HepG2 (cell line): ENCODE data around the gene CLDN5. TPM values are rescaled to one million over a fixed set of nuclear protein-coding genes. Genes with fewer than 3 reads are reported as not detected.

Experiments
- ATAC-seq: fragments of 200-7000 bp; cut with Tn5 transposase; 3 replicates; pipeline ENCODE4 v1.9.1; 2020; ENCODE audit warnings: mild to moderate bottlenecking, moderate library complexity
- BruUV-seq: library from RNA; stranded (reverse); fragments of 400-500 nt; replicated peaks from 2 replicates; lab custom pipeline; 2021; lab: Mats Ljungman, UMichigan
- CTCF ChIA-PET: fragments of 300-600 bp; formaldehyde crosslinking; extraction: SDS; loops from one replicate; lab custom pipeline; 2021; ENCODE audit warnings: low total read pairs, inconsistent platforms, low intra/inter-chr PET ratio; lab: Yijun Ruan, JAX
- POLR2A ChIA-PET: fragments of 350-600 bp; sonication (Branson Sonifier 250); formaldehyde crosslinking; loops from one replicate; lab custom pipeline; 2020; ENCODE audit warnings: antibody characterized with exemption, inconsistent platforms; lab: Yijun Ruan, JAX
- DNase-seq: peaks from one replicate; pipeline ENCODE4 v3.0.0-alpha.2; 2015; ENCODE audit warnings: low spot score
- FAIRE-seq: peaks from 3 replicates; lab custom pipeline; 2011; peaks lifted over from hg19 to GRCh38; lab: Jason Lieb, UNC
- H2AFZ ChIP-seq: one replicate; pipeline ENCODE4 v1.6.1; 2011; ENCODE audit warnings: low read length, inconsistent platforms
- H3K27ac ChIP-seq: fragments of 300-600 bp; 3 replicates; pipeline ENCODE4 v1.8.0; 2011; ENCODE audit warnings: mixed run types, mild to moderate bottlenecking, mixed read lengths, low read length, inconsistent platforms; ENCODE audit not compliant: insufficient read depth; ENCODE audit errors: extremely low read length
- H3K27me3 ChIP-seq, 2 experiments: fragments of 200-600 bp in 1 of 2; 2 replicates in 1 of 2; 3 replicates in 1 of 2; pipeline versions ENCODE4 v1.6.0 to v1.8.0; 2011; ENCODE audit warnings: low read length in 2 of 2, mild to moderate bottlenecking in 2 of 2, moderate library complexity in 2 of 2, inconsistent platforms in 1 of 2; ENCODE audit not compliant: insufficient read depth in 2 of 2, control insufficient read depth in 1 of 2
- H3K36me3 ChIP-seq, 2 experiments: fragments of 200-600 bp in 1 of 2; replicated peaks in 1 of 2; 2 replicates in 1 of 2; 3 replicates in 1 of 2; pipeline versions ENCODE4 v1.5.1 to v1.8.0; 2011; ENCODE audit warnings: low read length in 2 of 2, inconsistent platforms in 1 of 2; ENCODE audit not compliant: insufficient read depth in 2 of 2, control insufficient read depth in 1 of 2
- H3K4me1 ChIP-seq: 2 replicates; pipeline ENCODE4 v1.5.1; 2012; ENCODE audit warnings: low read length, inconsistent platforms; ENCODE audit not compliant: insufficient read depth
- H3K4me2 ChIP-seq: 2 replicates; pipeline ENCODE4 v1.6.0; 2011; ENCODE audit warnings: low read depth, low read length, inconsistent platforms
- H3K4me3 ChIP-seq, 3 experiments: fragments of 200-600 bp in 1 of 3; sonication (generic), shearing (Covaris generic) in 1 of 3; replicated peaks in 1 of 3; 2 replicates each; pipeline ENCODE4 v1.5.1; 2011 to 2016; ENCODE audit warnings: low read length in 3 of 3, inconsistent platforms in 2 of 3, low read depth in 2 of 3, mild to moderate bottlenecking in 2 of 3, control low read depth in 1 of 3, mixed read lengths in 1 of 3; ENCODE audit not compliant: insufficient read depth in 1 of 3
- H3K79me2 ChIP-seq: one replicate; pipeline ENCODE4 v1.6.1; 2011; ENCODE audit warnings: low read length, inconsistent platforms; ENCODE audit not compliant: insufficient read depth
- H3K9ac ChIP-seq: 2 replicates; pipeline ENCODE4 v1.6.0; 2011; ENCODE audit warnings: mild to moderate bottlenecking, low read depth, low read length, inconsistent platforms; ENCODE audit not compliant: insufficient read depth
- H3K9me3 ChIP-seq: 2 replicates; pipeline ENCODE4 v1.5.1; 2012; ENCODE audit warnings: mild to moderate bottlenecking, low read length
- H4K20me1 ChIP-seq: 2 replicates; pipeline ENCODE4 v1.6.0; 2011; ENCODE audit warnings: inconsistent platforms, mild to moderate bottlenecking, low read length, moderate library complexity; ENCODE audit not compliant: insufficient read depth
- BRCA1 ChIP-seq: sonication (generic); formaldehyde crosslinking; IDR thresholded peaks from 2 replicates; pipeline ENCODE4 v1.4.0; 2020; ENCODE audit warnings: missing genetic modification reagents
- FOXK1 ChIP-seq: sonication (generic); formaldehyde crosslinking; IDR thresholded peaks from 2 replicates; pipeline ENCODE4 v1.4.0; 2020; ENCODE audit warnings: low read depth, missing genetic modification reagents, borderline replicate concordance
- HNRNPL ChIP-seq: fragments of 200-400 bp; formaldehyde crosslinking; IDR thresholded peaks from 2 replicates; pipeline ENCODE4 v1.6.1; 2017; ENCODE audit warnings: mild to moderate bottlenecking, low read depth, low read length
- NAIF1 ChIP-seq: sonication (generic); formaldehyde crosslinking; IDR thresholded peaks from 2 replicates; pipeline ENCODE4 v1.5.0; 2020; ENCODE audit warnings: mild to moderate bottlenecking, missing genetic modification reagents, borderline replicate concordance
- ZNF577 ChIP-seq: sonication (generic); formaldehyde crosslinking; IDR thresholded peaks from 2 replicates; pipeline ENCODE4 v1.4.0; 2020; ENCODE audit warnings: mild to moderate bottlenecking, low read depth, missing genetic modification reagents, borderline replicate concordance
- ZNF713 ChIP-seq: sonication (generic); formaldehyde crosslinking; IDR thresholded peaks from 2 replicates; pipeline ENCODE4 v1.4.0; 2020; ENCODE audit warnings: mild to moderate bottlenecking, missing genetic modification reagents
- ZNF780A ChIP-seq: sonication (generic); formaldehyde crosslinking; IDR thresholded peaks from 2 replicates; pipeline ENCODE4 v1.8.0; 2022; ENCODE audit warnings: mild to moderate bottlenecking, missing genetic modification reagents, moderate library complexity
- ZSCAN12 ChIP-seq: sonication (generic); formaldehyde crosslinking; IDR thresholded peaks from 2 replicates; pipeline ENCODE4 v1.9.0; 2021; ENCODE audit warnings: mild to moderate bottlenecking, missing genetic modification reagents
- WGBS: methylation state at CpG from one replicate; pipeline ENCODE4 v1.1.6; 2017; ENCODE audit warnings: low lambda C conversion rate; 5-methylcytosine and 5-hydroxymethylcytosine counted together
- in situ Hi-C: cut with HindIII; loops from 2 replicates; pipeline ENCODE4 v1.10.0; 2017; ENCODE audit warnings: low pct_unique_long_range_greater_than_20kb; ENCODE audit not compliant: extremely low pct_ligation_motif_present
- intact Hi-C: fragments of 100-400 bp; cut with micrococcal nuclease; formaldehyde crosslinking; loops from one replicate; pipeline ENCODE4 v1.10.0; 2022; ENCODE audit not compliant: unreplicated experiment
- polyA plus RNA-seq, 8 experiments: library from polyadenylated mRNA; depleted of rRNA in 3 of 8; stranded (reverse) in 7 of 8; unstranded in 1 of 8; fragments of >200 nt; fragmentation: Illumina TruSeq in 4 of 8; extraction: Trizol in 4 of 8; gene quantifications; 2 replicates each; pipeline versions ENCODE4 v1.2.1 to v1.2.3, GENCODE V29; 2011 to 2016; ENCODE audit warnings: low read depth in 4 of 8, missing spikeins in 1 of 8, mixed read lengths in 1 of 8; ENCODE audit not compliant: insufficient read depth in 1 of 8
- total RNA-seq, 5 experiments: library from RNA; depleted of rRNA; stranded (reverse); fragments of >200 nt; fragmentation: Illumina TruSeq; extraction: Trizol; gene quantifications; 2 replicates each; pipeline ENCODE4 v1.2.3, GENCODE V29; 2016; ENCODE audit warnings: low read depth in 1 of 5
- TF ChIP-seq, protein P1 (sequence below): sonication (generic); formaldehyde crosslinking; IDR thresholded peaks from 2 replicates; pipeline ENCODE4 v1.5.0; 2020; ENCODE audit warnings: mild to moderate bottlenecking, missing genetic modification reagents
- TF ChIP-seq, protein P2 (sequence below): sonication (generic); formaldehyde crosslinking; IDR thresholded peaks from 2 replicates; pipeline ENCODE4 v1.5.1; 2020; ENCODE audit warnings: mild to moderate bottlenecking, missing genetic modification reagents, borderline replicate concordance

Gene CLDN5
- total and polyA plus RNA-seq, 2 of the 13 experiments (the other 11 are each of a cell fraction or from before 2014, with no cell fraction given), result not detected

DNA sequence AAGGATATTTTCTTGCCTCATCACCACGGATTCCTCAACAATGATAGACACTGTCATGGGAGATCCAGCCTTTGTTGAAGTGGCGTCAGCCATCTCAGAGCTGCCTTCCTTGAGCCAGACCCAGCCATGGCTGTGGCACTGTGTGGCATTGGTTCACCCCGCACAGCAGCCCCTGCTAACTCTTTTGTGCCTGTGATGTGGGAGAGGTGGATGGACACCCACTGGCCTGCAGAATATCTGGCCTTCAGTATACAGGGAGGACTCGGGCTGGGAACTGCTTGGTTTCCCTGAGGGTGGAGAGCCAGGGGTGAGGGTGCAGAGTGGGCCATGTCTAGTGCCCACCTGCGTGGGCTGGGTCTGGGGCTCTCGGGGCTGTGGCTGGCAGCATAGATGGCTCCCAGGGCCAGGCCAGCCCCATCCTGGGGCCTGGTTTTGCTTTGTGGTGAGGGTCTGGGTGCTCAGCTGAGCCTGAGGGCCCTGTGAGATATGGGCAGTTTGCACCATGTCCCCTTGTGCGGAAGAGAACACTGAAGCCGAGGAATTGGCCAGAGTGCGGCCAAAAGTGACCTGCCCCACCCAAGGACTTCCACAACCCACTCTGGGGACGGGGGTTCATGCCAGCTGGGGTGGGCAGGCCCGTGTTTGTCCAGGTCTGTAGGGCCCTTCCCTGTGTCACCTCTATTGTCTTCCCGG is 6.1 kb downstream of the CLDN5 start:
- no peaks in the 10 kb centered on the region for H3K79me2 ChIP-seq
- no TSS peak for BruUV-seq
- no peak overlapping the region for H3K4me3 ChIP-seq
- no peak for ATAC-seq
- H2AFZ ChIP-seq, result no peak overlapping the region
- TF ChIP-seq ZSCAN12 (CRISPR knock-in tag), result no peak
- no peak for TF ChIP-seq ZNF713 (CRISPR knock-in tag)
- TF ChIP-seq, protein P1, sequence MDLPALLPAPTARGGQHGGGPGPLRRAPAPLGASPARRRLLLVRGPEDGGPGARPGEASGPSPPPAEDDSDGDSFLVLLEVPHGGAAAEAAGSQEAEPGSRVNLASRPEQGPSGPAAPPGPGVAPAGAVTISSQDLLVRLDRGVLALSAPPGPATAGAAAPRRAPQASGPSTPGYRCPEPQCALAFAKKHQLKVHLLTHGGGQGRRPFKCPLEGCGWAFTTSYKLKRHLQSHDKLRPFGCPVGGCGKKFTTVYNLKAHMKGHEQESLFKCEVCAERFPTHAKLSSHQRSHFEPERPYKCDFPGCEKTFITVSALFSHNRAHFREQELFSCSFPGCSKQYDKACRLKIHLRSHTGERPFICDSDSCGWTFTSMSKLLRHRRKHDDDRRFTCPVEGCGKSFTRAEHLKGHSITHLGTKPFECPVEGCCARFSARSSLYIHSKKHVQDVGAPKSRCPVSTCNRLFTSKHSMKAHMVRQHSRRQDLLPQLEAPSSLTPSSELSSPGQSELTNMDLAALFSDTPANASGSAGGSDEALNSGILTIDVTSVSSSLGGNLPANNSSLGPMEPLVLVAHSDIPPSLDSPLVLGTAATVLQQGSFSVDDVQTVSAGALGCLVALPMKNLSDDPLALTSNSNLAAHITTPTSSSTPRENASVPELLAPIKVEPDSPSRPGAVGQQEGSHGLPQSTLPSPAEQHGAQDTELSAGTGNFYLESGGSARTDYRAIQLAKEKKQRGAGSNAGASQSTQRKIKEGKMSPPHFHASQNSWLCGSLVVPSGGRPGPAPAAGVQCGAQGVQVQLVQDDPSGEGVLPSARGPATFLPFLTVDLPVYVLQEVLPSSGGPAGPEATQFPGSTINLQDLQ (CRISPR knock-in tag), result no peak
- TF ChIP-seq NAIF1 (CRISPR knock-in tag), result no peak
- TF ChIP-seq, protein P2, sequence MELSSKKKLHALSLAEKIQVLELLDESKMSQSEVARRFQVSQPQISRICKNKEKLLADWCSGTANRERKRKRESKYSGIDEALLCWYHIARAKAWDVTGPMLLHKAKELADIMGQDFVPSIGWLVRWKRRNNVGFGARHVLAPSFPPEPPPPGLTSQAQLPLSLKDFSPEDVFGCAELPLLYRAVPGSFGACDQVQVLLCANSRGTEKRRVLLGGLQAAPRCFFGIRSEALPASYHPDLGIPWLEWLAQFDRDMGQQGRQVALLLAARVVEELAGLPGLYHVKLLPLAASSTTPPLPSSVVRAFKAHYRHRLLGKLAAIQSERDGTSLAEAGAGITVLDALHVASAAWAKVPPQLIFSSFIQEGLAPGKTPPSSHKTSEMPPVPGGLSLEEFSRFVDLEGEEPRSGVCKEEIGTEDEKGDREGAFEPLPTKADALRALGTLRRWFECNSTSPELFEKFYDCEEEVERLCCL (CRISPR knock-in tag), result no peak
- no peak for TF ChIP-seq ZNF780A
- no peak for TF ChIP-seq ZNF577
- TF ChIP-seq HNRNPL, result no peak
- TF ChIP-seq BRCA1, result no peak
- TF ChIP-seq FOXK1 (CRISPR knock-in tag), result no peak
- in situ Hi-C loops, result no loop called here
- H4K20me1 ChIP-seq, result no peaks in the 10 kb centered on the region
- H3K9me3 ChIP-seq, result no peaks in the 10 kb centered on the region
- WGBS, result 97% methylated on average over 7 of the region's 12 CpGs
- intact Hi-C loops, result no loop called here
- no peak for DNase-seq
- no peaks in the 10 kb centered on the region for H3K4me1 ChIP-seq
- no peak overlapping the region for H3K27ac ChIP-seq
- FAIRE-seq, result no peak
- no peak overlapping the region for H3K4me2 ChIP-seq
- ChIA-PET POLR2A (no interaction called here), CTCF (no interaction called here)
- no peaks in the 10 kb centered on the region for H3K27me3 ChIP-seq
- H3K36me3 ChIP-seq, result peaks cover 3 to 24% of the 10 kb centered on the region in 2 experiments; a peak in 3 of 5 replicates
- no peak overlapping the region for H3K9ac ChIP-seq
